ENCODE measurements around the gene POU3F3.

POU3F3 gene

DNA sequence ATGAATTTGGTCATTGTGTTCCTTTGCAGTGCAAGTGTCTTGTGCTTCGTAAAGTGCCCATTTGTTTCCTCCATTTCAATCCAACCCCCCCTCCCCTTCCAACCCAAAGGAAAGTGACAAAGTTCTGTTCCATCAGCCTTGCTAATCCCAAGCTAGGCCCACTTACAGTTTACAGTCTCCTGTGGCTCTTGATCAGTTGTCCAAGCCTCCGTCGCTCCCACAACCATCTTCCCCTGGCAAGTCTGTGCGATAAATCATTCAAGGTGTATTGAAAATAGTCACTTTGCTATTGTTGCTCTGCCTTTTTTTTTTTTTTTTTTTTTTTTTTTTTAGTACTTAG lies 6.5 kb downstream of the POU3F3 start:
- DNase-seq (ENCODE audit: low read depth), result no peak

GRCh38 chr2:104861351-104862057 lies 7.6 kb downstream of the POU3F3 start:
- no peak for DNase-seq (ENCODE audit: low read depth)

DNA sequence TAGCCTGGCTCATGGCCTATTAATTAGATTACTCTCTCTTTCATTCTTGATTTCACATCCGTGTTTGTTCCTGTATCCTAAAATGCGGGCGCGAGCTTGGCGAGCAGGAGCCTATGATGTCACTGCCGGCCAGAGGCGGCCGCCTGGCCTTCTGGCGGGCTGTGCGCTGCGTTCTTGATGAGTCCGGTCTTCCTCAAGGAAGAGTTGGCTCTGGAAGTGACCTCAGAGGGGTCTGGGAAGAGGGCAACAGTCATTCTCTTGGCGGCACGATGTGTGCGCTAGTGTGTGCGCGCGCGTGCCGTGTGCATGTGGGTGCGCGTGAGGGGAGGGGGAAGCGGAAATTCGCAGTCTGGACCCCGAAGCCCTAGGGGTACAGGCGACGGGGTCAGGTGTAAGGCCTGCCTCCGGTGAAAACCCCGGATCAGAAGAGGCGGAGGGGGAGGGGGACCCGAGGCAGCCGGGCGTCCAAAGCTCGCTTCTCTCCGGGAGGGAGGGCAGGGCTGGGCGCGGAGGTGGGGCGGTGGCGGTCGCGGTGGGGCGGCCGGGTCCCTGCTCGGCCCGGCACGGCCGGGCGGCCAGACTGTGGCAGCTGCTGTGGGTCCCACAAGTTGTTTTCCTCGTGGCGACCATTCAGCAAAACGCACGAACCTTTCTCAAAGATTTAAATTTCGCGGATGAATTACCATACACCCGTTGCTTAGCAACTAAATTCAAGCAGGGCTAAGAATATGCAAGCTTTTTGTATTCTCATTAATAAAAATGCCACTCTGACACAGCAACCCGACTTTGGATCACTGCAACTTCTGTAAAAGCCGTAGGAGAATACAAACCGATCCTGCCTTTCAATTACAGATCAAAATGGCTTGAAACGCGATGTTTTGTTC lies 8.4 kb downstream of the POU3F3 start:
- DNase-seq (ENCODE audit: low read depth), result no peak

DNA sequence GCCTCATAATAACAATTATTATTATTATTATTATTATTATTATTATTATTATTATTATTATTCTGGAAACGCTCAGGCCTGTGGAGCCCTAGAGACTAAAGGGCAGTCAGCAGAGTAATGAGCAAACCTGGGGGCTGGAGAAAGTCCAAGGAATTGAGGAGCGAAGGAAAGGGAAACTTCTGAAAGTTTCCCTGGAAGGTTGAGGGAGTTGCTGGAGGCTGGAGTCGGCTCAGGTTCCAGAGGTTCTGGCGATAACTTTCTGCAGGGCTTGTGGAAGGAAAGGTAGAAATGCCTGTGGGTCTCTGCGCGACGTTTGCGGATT lies 9.2 kb downstream of the POU3F3 start:
- DNase-seq (ENCODE audit: low read depth), result no peak

DNA sequence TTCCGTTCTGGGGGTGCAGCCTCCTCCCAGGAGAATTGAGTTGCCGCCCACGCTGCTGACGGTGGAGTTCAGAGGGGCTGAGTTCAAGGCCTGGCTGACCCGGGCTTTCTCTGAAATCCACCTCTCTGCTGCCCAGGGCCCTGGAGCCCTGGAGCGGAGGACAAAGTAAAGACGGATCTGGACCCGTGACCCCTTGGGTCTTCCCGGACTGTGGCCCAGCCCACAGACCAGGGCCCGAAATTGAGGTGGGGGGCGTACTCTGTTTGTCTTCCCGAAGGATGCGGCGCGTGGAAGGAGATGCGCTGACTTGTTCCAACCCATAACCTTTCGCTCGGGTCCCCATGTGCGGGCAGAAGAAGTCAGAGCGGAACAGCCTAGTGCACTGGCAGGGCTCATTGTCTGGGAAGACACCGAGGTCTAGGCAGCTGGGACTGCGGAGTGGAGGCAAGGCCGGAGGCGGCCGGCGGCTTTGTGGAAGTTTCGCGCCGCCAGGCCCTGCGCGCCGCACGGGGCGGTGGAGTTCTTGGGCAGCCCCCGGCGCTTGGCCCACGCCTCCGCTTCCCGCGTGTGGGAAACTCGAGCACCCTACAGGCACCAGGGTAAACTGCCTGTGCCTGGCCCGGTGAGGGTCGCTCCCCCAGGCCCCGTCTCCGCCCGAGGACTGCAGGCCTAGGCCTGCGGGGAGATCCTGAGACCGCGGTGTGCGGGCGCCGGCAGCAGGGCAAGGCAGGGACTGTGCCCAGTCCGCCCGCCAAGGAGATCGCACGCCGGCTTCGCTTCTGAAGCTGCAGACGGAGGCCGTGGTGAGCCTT lies 9.8 kb downstream of the POU3F3 start:
- DNase-seq (ENCODE audit: low read depth), result no peak

GRCh38 chr2:104864280-104865095 lies 10.6 kb downstream of the POU3F3 start:
- DNase-seq (ENCODE audit: low read depth), result no peak

DNA sequence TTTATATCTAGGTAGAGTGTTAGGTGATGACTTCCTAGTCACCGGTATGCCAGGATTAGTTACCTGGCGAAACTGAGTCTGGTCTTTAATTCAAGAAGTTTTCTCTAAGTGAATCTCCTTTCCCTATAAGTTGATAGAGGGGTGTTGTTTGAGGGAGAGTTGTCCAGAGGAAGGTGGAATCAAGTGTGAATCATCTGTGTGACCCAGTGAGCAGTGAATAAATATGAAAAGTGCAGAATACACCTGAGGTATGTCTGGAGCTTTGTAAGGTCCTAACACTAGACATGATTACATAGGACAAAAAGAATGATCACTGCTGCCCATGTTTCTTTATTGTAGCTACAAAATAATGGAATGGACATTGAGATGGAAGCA lies 11.2 kb downstream of the POU3F3 start:
- no peak for DNase-seq (ENCODE audit: low read depth)

DNA sequence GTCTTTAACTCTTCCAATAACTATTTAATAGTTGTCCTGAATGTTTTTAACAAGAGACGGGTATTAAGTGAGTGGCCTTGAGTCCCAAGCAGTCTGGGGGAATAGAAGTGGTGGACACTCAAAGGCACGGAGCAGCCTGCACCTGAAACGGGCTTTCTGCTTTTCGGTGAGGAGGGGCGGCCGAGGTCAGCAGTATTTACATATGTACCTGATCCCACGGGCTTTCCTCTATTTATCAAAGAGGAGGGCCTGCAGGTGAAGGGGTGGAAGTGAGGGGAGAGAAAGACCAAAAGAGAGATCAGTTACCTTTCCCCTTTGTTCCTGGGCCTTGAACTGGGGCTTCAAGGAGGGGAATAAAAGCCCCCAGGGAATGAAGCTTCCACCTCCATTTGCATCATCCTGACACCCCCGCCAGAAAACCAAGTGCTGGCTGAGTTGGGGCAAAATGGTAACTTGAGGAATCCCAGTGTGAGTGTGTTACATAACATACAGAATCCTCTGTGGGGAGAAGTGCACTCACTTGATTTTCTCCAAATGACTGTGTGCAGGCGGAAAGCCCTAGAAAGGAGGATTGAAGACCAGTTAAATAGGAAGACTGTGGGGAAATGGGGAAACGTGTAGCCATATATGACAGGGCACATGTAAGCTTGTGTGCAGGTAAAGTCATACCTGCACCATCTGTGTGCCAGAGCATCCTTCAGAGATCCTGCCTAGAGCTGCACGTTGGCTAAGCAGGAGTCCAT lies 12.4 kb downstream of the POU3F3 start:
- DNase-seq (ENCODE audit: low read depth), result no peak

- no peak for DNase-seq (ENCODE audit: low read depth)
Measured at GRCh38 chr2:104866883-104867812, 13.2 kb downstream of the POU3F3 start.

GRCh38 chr2:104867813-104868504 lies 14.0 kb downstream of the POU3F3 start:
- DNase-seq (ENCODE audit: low read depth), result no peak

- no peak for DNase-seq (ENCODE audit: low read depth)
Measured at GRCh38 chr2:104868505-104868866, 14.6 kb downstream of the POU3F3 start.

GRCh38 chr2:104870100-104870975 lies 16.4 kb downstream of the POU3F3 start:
- no peak for DNase-seq (ENCODE audit: low read depth)

DNA sequence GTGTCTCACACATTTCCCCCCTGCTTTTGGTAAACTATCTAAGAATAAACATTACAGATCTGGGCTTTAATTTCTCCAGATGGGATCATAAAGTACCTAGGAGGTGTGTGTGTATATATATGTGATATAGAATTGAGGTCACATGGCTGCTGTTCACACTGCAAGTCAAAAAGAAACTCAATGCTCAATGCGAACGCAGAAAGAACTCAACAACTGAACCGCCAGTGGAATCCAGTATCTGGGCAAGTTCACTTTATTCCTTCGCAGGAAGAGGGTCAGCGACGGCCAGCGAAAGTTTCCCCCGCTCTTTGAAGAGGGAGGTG lies 17.7 kb downstream of the POU3F3 start:
- no peak for DNase-seq (ENCODE audit: low read depth)

DNA sequence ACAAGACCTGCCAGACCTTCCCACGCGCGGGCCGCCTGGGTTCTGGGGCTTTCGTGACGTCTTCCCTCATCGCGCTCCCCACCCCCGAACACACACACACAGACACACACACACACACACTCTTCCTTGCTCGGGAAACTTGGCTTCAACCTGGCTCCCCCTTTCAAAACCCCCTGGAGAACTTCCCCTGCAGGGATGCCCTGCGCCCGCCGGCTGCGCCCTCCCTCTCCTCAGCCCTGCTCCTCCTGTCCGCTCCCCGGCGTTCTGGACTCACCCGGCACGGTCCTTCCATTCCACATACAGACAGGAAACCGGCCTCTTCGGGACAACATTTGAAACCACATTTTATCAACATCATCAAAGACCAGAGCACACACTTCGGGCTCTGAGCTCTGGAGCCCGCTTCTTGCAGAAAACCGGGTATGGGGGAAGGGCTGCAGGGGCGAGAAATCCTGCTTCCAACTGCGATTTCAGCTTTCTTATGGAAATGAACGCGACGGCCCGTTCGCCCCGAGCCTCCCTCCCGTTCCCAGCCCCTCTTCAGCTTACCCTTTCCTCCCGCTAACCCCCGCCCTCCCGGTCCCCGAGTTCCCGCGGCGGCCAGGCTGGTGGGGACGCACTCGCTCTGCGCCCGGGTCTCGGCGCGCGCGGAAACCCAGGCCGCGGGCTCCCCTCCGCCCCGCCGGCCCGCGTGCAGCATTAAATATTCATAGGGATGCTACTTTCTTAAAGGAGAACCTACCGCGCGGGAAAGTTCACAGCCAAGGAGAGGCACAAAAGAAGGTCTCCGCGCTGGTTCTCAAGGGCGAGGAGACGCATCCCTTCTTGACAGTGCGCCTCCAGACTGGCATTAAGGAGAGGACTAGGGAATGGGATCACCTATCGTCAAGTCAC lies 18.3 kb downstream of the POU3F3 start:
- no peak for DNase-seq (ENCODE audit: low read depth)

DNA sequence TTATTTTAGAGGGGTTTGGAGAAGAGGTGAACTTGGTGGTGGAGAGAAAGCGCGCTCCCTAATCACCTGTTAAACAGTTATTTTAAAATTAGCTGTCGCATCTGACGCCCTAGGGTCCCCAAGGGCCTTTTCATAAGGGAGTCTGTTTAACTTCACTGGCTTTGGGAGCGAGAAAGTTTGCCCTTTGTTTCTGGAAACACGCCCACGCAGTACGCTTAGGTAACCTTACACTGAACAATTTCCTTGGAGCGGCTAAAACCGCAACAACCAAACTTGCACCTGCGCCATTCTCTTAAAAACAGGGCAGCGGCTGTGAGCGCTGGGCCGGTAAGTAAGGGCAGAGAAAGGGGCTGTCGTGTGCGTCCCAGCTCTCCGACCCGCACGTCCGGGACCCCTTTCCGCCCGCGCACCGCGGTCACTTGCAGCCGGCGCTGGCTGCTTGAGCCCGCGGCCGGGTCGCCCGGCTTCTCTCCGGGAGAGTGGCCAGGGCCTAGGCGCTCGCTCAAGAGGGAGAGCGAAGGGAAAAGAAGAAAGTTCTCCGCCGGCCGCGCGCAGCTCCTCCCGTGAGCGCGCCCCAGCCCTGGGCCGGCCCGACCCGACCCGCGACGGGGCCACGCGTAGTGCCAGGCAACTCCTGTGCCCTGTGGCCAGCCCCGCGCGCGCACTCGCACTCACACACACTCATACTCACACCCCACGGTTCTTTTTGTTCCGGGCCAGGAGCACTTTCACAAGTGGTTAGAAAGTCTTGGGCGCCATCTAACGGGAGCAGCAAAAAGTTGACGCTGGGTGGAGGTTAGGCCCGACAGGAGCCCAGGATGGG lies 19.2 kb downstream of the POU3F3 start:
- no peak for DNase-seq (ENCODE audit: low read depth)

- DNase-seq (ENCODE audit: low read depth), result no peak
Measured at GRCh38 chr2:104873689-104874054, 19.8 kb downstream of the POU3F3 start.

- DNase-seq (ENCODE audit: low read depth), result no peak
Measured at GRCh38 chr2:104874230-104874629, 20.3 kb downstream of the POU3F3 start.

Measured in activated T-helper 1 cell treated with Interleukin-2 at 50 U/mL for 16 hours (primary cell).